ENCODE results near the gene ZNF774. TPM values are rescaled to one million over a fixed set of nuclear protein-coding genes. Genes with fewer than 3 reads are reported as not detected.
A peak's percentile ranks its signal among the peaks of the same experiment; 100 is the strongest.
"Not testable (repeated sequence)": the region's sequence is repeated elsewhere in the genome, so short reads cannot be mapped to it uniquely, and the experiment has no call there.

The ZNF774 gene
- 1 to 10 TPM in 1 of 2 donors, under 1 TPM in 1; 0.19 to 1.0 TPM for total RNA-seq
- polyA plus RNA-seq = under 1 TPM; 0.39 to 0.57 TPM

DNA sequence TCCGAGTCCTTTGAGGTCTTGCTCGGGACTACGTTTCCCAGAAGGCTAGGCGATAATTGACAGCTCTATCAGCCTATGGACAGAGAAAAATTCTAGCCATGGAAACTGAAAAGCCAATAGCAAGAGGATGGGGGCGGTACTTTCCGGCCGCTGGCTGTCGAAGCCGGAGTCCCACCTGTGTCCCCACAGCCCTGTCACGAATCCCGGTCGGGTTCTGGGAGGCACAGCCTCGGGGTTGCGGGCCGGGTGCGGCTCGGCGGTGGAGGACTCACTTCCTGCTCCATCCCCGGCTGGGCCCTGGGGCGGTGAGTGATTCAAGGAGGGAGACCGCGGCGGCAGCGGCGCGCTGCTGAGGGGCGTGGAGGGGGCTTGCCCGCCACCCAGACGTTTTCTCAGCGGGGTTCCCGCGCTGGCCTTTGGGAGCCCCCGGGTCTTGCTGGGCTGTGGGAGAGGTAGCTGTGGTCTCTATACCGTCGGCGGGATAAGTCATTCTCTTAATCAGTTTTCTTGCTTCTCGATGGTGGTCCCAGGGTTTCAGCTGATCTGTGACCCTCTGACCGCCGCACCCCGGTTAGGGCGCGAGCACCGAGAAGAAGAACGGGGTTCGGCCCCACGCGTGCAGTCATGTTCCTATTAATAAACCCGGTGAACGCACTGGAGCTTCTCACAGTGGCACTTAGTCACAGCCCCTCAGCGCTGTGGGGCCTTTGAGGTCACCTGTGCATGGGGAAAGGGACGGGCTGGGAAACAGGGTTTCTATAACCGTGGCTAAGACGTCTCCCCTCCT, at the start of gene ZNF774:
Gene ZNF774, plus strand, starts transcription at position 178 of the 787 bp plus-strand sequence. CDS start 2,377 bp downstream, outside the sequence.
- H3K9ac ChIP-seq (ENCODE audit: low read depth in 1 of 2, low read length in 2 of 2) = peak within 1 kb of the TSS; percentile 6 to 67
- no peaks in the 10 kb centered on the region for H3K27me3 ChIP-seq (ENCODE audit: control insufficient read depth in 4 of 4, insufficient read depth in 4 of 4, low read length in 3 of 4)
- WGBS = 2% methylated on average over 53 of the region's 53 CpGs
- H3K36me3 ChIP-seq (ENCODE audit: control insufficient read depth in 4 of 4, insufficient read depth in 3 of 4, low read depth in 1 of 4, low read length in 3 of 4) = no peaks in the 10 kb centered on the region
- no peak for TF ChIP-seq NR2F2 (IDR thresholded peaks at IDR 0.05)
- TF ChIP-seq MAX (IDR thresholded peaks at IDR 0.05) = no peak
- TF ChIP-seq, protein P1, sequence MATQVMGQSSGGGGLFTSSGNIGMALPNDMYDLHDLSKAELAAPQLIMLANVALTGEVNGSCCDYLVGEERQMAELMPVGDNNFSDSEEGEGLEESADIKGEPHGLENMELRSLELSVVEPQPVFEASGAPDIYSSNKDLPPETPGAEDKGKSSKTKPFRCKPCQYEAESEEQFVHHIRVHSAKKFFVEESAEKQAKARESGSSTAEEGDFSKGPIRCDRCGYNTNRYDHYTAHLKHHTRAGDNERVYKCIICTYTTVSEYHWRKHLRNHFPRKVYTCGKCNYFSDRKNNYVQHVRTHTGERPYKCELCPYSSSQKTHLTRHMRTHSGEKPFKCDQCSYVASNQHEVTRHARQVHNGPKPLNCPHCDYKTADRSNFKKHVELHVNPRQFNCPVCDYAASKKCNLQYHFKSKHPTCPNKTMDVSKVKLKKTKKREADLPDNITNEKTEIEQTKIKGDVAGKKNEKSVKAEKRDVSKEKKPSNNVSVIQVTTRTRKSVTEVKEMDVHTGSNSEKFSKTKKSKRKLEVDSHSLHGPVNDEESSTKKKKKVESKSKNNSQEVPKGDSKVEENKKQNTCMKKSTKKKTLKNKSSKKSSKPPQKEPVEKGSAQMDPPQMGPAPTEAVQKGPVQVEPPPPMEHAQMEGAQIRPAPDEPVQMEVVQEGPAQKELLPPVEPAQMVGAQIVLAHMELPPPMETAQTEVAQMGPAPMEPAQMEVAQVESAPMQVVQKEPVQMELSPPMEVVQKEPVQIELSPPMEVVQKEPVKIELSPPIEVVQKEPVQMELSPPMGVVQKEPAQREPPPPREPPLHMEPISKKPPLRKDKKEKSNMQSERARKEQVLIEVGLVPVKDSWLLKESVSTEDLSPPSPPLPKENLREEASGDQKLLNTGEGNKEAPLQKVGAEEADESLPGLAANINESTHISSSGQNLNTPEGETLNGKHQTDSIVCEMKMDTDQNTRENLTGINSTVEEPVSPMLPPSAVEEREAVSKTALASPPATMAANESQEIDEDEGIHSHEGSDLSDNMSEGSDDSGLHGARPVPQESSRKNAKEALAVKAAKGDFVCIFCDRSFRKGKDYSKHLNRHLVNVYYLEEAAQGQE (IDR thresholded peaks at IDR 0.05) = no peak
- no peak for TF ChIP-seq FOXA1 (IDR thresholded peaks at IDR 0.05)
- no peak for TF ChIP-seq YY1 (IDR thresholded peaks at IDR 0.05)
- TF ChIP-seq, protein P2, sequence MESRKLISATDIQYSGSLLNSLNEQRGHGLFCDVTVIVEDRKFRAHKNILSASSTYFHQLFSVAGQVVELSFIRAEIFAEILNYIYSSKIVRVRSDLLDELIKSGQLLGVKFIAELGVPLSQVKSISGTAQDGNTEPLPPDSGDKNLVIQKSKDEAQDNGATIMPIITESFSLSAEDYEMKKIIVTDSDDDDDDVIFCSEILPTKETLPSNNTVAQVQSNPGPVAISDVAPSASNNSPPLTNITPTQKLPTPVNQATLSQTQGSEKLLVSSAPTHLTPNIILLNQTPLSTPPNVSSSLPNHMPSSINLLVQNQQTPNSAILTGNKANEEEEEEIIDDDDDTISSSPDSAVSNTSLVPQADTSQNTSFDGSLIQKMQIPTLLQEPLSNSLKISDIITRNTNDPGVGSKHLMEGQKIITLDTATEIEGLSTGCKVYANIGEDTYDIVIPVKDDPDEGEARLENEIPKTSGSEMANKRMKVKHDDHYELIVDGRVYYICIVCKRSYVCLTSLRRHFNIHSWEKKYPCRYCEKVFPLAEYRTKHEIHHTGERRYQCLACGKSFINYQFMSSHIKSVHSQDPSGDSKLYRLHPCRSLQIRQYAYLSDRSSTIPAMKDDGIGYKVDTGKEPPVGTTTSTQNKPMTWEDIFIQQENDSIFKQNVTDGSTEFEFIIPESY (IDR thresholded peaks at IDR 0.05) = no peak
- TF ChIP-seq TAF1 (conservative IDR thresholded peaks at IDR 0.05) = peak; percentile 65
- no peak for TF ChIP-seq JUND (IDR thresholded peaks at IDR 0.05)
- TF ChIP-seq FOXA2 (IDR thresholded peaks at IDR 0.05) = no peak
- peak; percentile 25 to 79 for TF ChIP-seq GABPA (IDR thresholded peaks at IDR 0.05 in 1 of 2, conservative IDR thresholded peaks at IDR 0.05 in 1 of 2)
- no peak for TF ChIP-seq EGR1 (IDR thresholded peaks at IDR 0.05; ENCODE audit: low read depth in 2 of 2)
- no peak for TF ChIP-seq HNF4G (IDR thresholded peaks at IDR 0.05)
- no peak for TF ChIP-seq ATF3 (IDR thresholded peaks at IDR 0.05)
- TF ChIP-seq HNF4A (conservative IDR thresholded peaks at IDR 0.05) = no peak
- peak; percentile 88 for TF ChIP-seq SP1 (IDR thresholded peaks at IDR 0.05)
- TF ChIP-seq CTCF (IDR thresholded peaks at IDR 0.05; ENCODE audit: low read depth, low read length, missing input control) = no peak
- no peak for TF ChIP-seq RAD21 (IDR thresholded peaks at IDR 0.05)
- no peak for TF ChIP-seq RXRA (IDR thresholded peaks at IDR 0.05)
- H3K4me3 ChIP-seq (ENCODE audit: low read depth in 1 of 3, low read length in 3 of 3) = peak within 1 kb of the TSS; percentile 66 to 75 (median 70)
- no peak within 1 kb of the TSS for H3K27ac ChIP-seq (ENCODE audit: low read depth in 1 of 2, low read length in 2 of 2)
- no peaks in the 10 kb centered on the region for H3K9me3 ChIP-seq (ENCODE audit: control insufficient read depth in 4 of 4, low read length in 3 of 4)
- peaks cover 0 to 10% (median 4%) of the 10 kb centered on the region in 4 donors for H3K4me1 ChIP-seq (ENCODE audit: control insufficient read depth in 4 of 4, insufficient read depth in 4 of 4, low read length in 3 of 4)
- DNase-seq (ENCODE audit: low spot score) = peak; percentile 91

- not testable (repeated sequence) for H3K4me1 ChIP-seq (ENCODE audit: control insufficient read depth in 4 of 4, insufficient read depth in 4 of 4, low read length in 3 of 4); H3K27ac ChIP-seq (ENCODE audit: low read depth in 1 of 2, low read length in 2 of 2); H3K27me3 ChIP-seq (ENCODE audit: control insufficient read depth in 4 of 4, insufficient read depth in 4 of 4, low read length in 3 of 4); H3K36me3 ChIP-seq (ENCODE audit: control insufficient read depth in 4 of 4, insufficient read depth in 3 of 4, low read depth in 1 of 4, low read length in 3 of 4); H3K9ac ChIP-seq (ENCODE audit: low read depth in 1 of 2, low read length in 2 of 2); H3K9me3 ChIP-seq (ENCODE audit: control insufficient read depth in 4 of 4, low read length in 3 of 4); H3K4me3 ChIP-seq (ENCODE audit: low read depth in 1 of 3, low read length in 3 of 3); DNase-seq (ENCODE audit: low spot score)
- WGBS = 96% methylated on average over 14 of the region's 14 CpGs
Observed at GRCh38 chr15:90305355-90305754, 46.7 kb upstream of the ZNF774 start.

Data from liver (tissue), 9 donors.